IMR-90 (cell line): Measurements from ENCODE around the gene APOA4. TPM values are rescaled to one million over a fixed set of nuclear protein-coding genes. Genes with fewer than 3 reads are reported as not detected.

Source experiments
- ATAC-seq: fragments of 200-7000 bp; cut with Tn5 transposase; 2 replicates; pipeline ENCODE4 v1.9.1; 2020; ENCODE audit warnings: low read depth, mild to moderate bottlenecking, moderate library complexity
- BruUV-seq: library from RNA; stranded (reverse); fragments of 400-500 nt; replicated peaks from 2 replicates; lab custom pipeline; 2021; lab: Mats Ljungman, UMichigan
- CTCF ChIA-PET: fragments of 300-600 bp; formaldehyde crosslinking; extraction: SDS; loops from one replicate; lab custom pipeline; 2021; ENCODE audit warnings: antibody characterized with exemption; lab: Yijun Ruan, JAX
- POLR2A ChIA-PET: fragments of 300-600 bp; sonication (Branson Sonifier 250); formaldehyde crosslinking; loops from one replicate; lab custom pipeline; 2022; ENCODE audit warnings: antibody characterized with exemption; ENCODE audit not compliant: unreplicated experiment; lab: Charles Lee
- DNase-seq: peaks from one replicate; pipeline ENCODE4 v3.0.0; 2013
- H2AFZ ChIP-seq: replicated peaks from 2 replicates; pipeline ENCODE3; 2013; ENCODE audit warnings: low read length, mild to moderate bottlenecking; ENCODE audit not compliant: poor library complexity
- H2AK5ac ChIP-seq: 2 replicates; pipeline ENCODE4 v1.6.1; 2013; ENCODE audit warnings: low read depth, low read length, inconsistent platforms
- H2AK9ac ChIP-seq: replicated peaks from 2 replicates; pipeline ENCODE3; 2013; ENCODE audit warnings: mild to moderate bottlenecking, low read depth, low read length, moderate library complexity; ENCODE audit not compliant: poor library complexity
- H2BK120ac ChIP-seq: 2 replicates; pipeline ENCODE4 v1.6.1; 2013; ENCODE audit warnings: low read depth, low read length, inconsistent platforms
- H2BK15ac ChIP-seq: 3 replicates; pipeline ENCODE4 v1.6.1; 2013; ENCODE audit warnings: low read depth, low read length, inconsistent platforms
- H2BK20ac ChIP-seq: 2 replicates; pipeline ENCODE4 v1.6.1; 2013; ENCODE audit warnings: low read depth, mild to moderate bottlenecking, inconsistent platforms, low read length, moderate library complexity
- H2BK5ac ChIP-seq: 2 replicates; pipeline ENCODE4 v1.6.1; 2013; ENCODE audit warnings: mild to moderate bottlenecking, low read depth, low read length, inconsistent platforms; ENCODE audit not compliant: poor library complexity, severe bottlenecking
- H3K14ac ChIP-seq: replicated peaks from 2 replicates; pipeline ENCODE4 v1.6.1; 2013; ENCODE audit warnings: low read depth, low read length, inconsistent platforms
- H3K18ac ChIP-seq: 2 replicates; pipeline ENCODE4 v1.6.1; 2013; ENCODE audit warnings: low read depth, low read length, control low read depth
- H3K23ac ChIP-seq: 2 replicates; pipeline ENCODE4 v1.6.1; 2013; ENCODE audit warnings: low read depth, low read length, inconsistent platforms
- H3K27ac ChIP-seq: 2 replicates; pipeline ENCODE4 v1.5.1; 2013; ENCODE audit warnings: mild to moderate bottlenecking, control low read depth, low read length; ENCODE audit not compliant: insufficient read depth
- H3K27me3 ChIP-seq: 2 replicates; pipeline ENCODE4 v1.6.1; 2013; ENCODE audit warnings: low read length; ENCODE audit not compliant: control insufficient read depth, insufficient read depth
- H3K36me3 ChIP-seq: 2 replicates; pipeline ENCODE4 v1.6.1; 2013; ENCODE audit warnings: low read length, mixed read lengths; ENCODE audit not compliant: control insufficient read depth, insufficient read depth
- H3K4ac ChIP-seq: 2 replicates; pipeline ENCODE4 v1.6.1; 2013; ENCODE audit warnings: low read depth, low read length, inconsistent platforms
- H3K4me1 ChIP-seq: 2 replicates; pipeline ENCODE4 v1.6.1; 2013; ENCODE audit warnings: low read length, mixed read lengths; ENCODE audit not compliant: control insufficient read depth, insufficient read depth
- H3K4me2 ChIP-seq: 2 replicates; pipeline ENCODE4 v1.6.1; 2013; ENCODE audit warnings: low read depth, mild to moderate bottlenecking, control low read depth, low read length, moderate library complexity
- H3K4me3 ChIP-seq: 2 replicates; pipeline ENCODE4 v1.5.1; 2013; ENCODE audit warnings: low read depth, mild to moderate bottlenecking, control low read depth, low read length, moderate library complexity; ENCODE audit not compliant: insufficient read depth
- H3K56ac ChIP-seq: 2 replicates; pipeline ENCODE4 v1.6.1; 2013; ENCODE audit warnings: low read length, inconsistent platforms; ENCODE audit not compliant: insufficient read depth; ENCODE audit errors: extremely low read depth
- H3K79me1 ChIP-seq, 2 experiments: 2 replicates each; pipeline ENCODE4 v1.6.1; 2013; ENCODE audit warnings: low read length in 2 of 2, inconsistent platforms in 1 of 2, low read depth in 1 of 2
- H3K9ac ChIP-seq: 2 replicates; pipeline ENCODE4 v1.6.1; 2013; ENCODE audit warnings: low read depth, low read length, control low read depth
- H3K9me1 ChIP-seq: 2 replicates; pipeline ENCODE4 v1.6.1; 2013; ENCODE audit warnings: low read length, inconsistent platforms; ENCODE audit not compliant: insufficient read depth
- H3K9me3 ChIP-seq: 2 replicates; pipeline ENCODE4 v1.6.1; 2013; ENCODE audit warnings: low read length; ENCODE audit not compliant: control insufficient read depth, insufficient read depth
- H4K20me1 ChIP-seq: 2 replicates; pipeline ENCODE4 v1.6.1; 2013; ENCODE audit warnings: low read length, inconsistent platforms; ENCODE audit not compliant: insufficient read depth
- H4K5ac ChIP-seq: 2 replicates; pipeline ENCODE4 v1.6.1; 2013; ENCODE audit warnings: mild to moderate bottlenecking, low read depth, low read length, control low read depth
- H4K8ac ChIP-seq, 2 experiments: 2 replicates each; pipeline ENCODE4 v1.6.1; 2013; ENCODE audit warnings: low read depth in 2 of 2, low read length in 2 of 2, control low read depth in 1 of 2, inconsistent platforms in 1 of 2
- H4K91ac ChIP-seq: 2 replicates; pipeline ENCODE4 v1.6.1; 2013; ENCODE audit warnings: low read depth, low read length, inconsistent platforms; ENCODE audit not compliant: insufficient read depth
- CHD1 ChIP-seq: IDR thresholded peaks from 2 replicates; pipeline ENCODE4 v1.6.1; 2012; ENCODE audit warnings: low read depth, low read length, improper control_type of control experiment
- WGBS, 2 experiments: methylation state at CpG; one replicate each; pipeline versions ENCODE4 v1.1.5 to v1.1.7; 2013; ENCODE audit warnings: missing lambda C conversion rate in 2 of 2; ENCODE audit not compliant: insufficient read length in 1 of 2; ENCODE audit errors: extremely low coverage in 2 of 2; 5-methylcytosine and 5-hydroxymethylcytosine counted together
- dilution Hi-C: fragments of 300-500 bp; cut with HindIII; formaldehyde crosslinking; loops from one replicate; pipeline ENCODE4 v1.14.3; 2018; ENCODE audit warnings: low sequenced_read_pairs; ENCODE audit not compliant: unreplicated experiment
- in situ Hi-C: fragments of 300-500 bp; cut with MboI; formaldehyde crosslinking; loops from 3 replicates; pipeline ENCODE4 v1.14.3; 2019; ENCODE audit warnings: low sequenced_read_pairs, inconsistent platforms, mixed read lengths
- intact Hi-C: fragments of 100-400 bp; cut with micrococcal nuclease; formaldehyde crosslinking; loops from 2 replicates; pipeline ENCODE4 v1.10.0; 2022
- polyA plus RNA-seq, 3 experiments: library from polyadenylated mRNA; depleted of rRNA; stranded (reverse); fragments of >200 nt; gene quantifications; 2 replicates each; pipeline ENCODE4 v1.2.3, GENCODE V29; 2012; ENCODE audit warnings: low replicate concordance in 1 of 3
- total RNA-seq: library from RNA; depleted of rRNA; stranded (reverse); fragments of >200 nt; gene quantifications from 2 replicates; pipeline ENCODE4 v1.2.3, GENCODE V29; 2012

The APOA4 gene
- total and polyA plus RNA-seq, 2 of the 4 experiments (the other 2 are of a cell fraction), result not detected

DNA sequence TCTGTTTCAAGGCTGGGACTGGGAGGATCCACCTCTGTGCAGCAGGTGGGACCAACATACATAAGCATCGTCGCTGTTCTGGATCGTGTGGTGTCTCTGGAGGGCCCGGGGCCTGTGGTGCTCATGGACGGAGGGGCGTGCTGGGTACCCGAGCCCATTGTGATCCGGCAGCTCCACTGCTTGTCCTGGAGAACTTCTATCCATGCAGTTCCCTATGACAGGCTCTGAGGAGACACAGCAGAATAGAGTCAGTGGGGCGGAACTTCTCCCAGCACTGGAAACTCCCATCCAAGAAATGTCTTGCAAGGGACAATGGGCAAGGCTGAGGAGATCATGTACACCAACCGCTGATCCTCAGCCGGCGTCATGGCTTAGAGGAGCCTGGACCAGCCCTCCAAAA is 26.0 kb upstream of the APOA4 start:
- POLR2A ChIA-PET, result no interaction called here

More for the DNA sequence above, 26.0 kb upstream of the APOA4 start:
- DNase-seq (no peak), ATAC-seq (no peak)
- H2BK120ac ChIP-seq, result no peak overlapping the region
- no peak overlapping the region for H2BK20ac ChIP-seq
- H3K18ac ChIP-seq, result no peak overlapping the region
- H3K4me1 ChIP-seq, result peaks cover 16% of the 10 kb centered on the region
- H3K56ac ChIP-seq, result no peak overlapping the region
- CTCF ChIA-PET, result no interaction called here
- H3K4ac ChIP-seq, result no peak overlapping the region
- no TSS peak for BruUV-seq
- no peak overlapping the region for H3K9ac ChIP-seq
- no peak overlapping the region for H4K91ac ChIP-seq
- H3K27ac ChIP-seq, result no peak overlapping the region
- H2AK5ac ChIP-seq, result no peak overlapping the region
- intact Hi-C loops, result no loop called here
- peaks cover 20% of the 10 kb centered on the region for H3K9me1 ChIP-seq
- peaks cover 6 to 20% of the 10 kb centered on the region in 2 experiments; a peak in 3 of 4 replicates for H3K79me1 ChIP-seq
- TF ChIP-seq CHD1, result no peak
- in situ Hi-C loops, result no loop called here
- no peaks in the 10 kb centered on the region for H3K9me3 ChIP-seq
- no peak overlapping the region for H2AFZ ChIP-seq
- H3K36me3 ChIP-seq, result peaks cover 36% of the 10 kb centered on the region
- H3K4me3 ChIP-seq, result no peak overlapping the region
- H2BK5ac ChIP-seq, result no peak overlapping the region
- H2AK9ac ChIP-seq, result no peak overlapping the region
- 94% methylated on average over 9 of the region's 12 CpGs; no CpG with 5 or more reads in 1 of the 2 experiments for WGBS, 2 experiments
- no peak overlapping the region for H3K4me2 ChIP-seq
- no peak overlapping the region for H3K14ac ChIP-seq
- H3K23ac ChIP-seq, result no peak overlapping the region
- no peak overlapping the region for H4K8ac ChIP-seq
- H3K27me3 ChIP-seq, result no peaks in the 10 kb centered on the region
- peaks cover 15% of the 10 kb centered on the region for H4K20me1 ChIP-seq
- dilution Hi-C loops, result no loop called here
- H4K5ac ChIP-seq, result no peak overlapping the region
- no peak overlapping the region for H2BK15ac ChIP-seq
